ENCODE measurements around the gene HELLS.
"Not testable (repeated sequence)": the region's sequence is repeated elsewhere in the genome, so short reads cannot be mapped to it uniquely, and the experiment has no call there.

HELLS gene

DNA sequence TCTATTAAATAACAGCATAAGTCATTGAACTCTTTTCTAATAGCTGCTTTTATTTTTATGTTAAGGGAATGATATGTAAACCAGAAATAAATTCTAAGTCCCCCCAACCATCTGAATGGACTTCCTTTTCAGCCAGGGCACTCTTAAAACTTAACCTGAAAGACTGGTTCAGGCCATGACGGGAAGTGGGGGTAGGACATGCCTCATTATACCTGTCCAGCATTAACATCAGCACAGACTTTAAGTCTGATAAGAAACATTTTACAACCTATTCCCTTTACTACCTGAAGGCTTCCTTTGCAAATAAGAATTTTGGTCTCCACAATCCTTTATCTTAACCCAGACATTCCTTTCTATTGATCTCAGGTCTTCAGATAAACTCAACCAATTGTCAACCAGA lies 81.9 kb downstream of the HELLS start:
- H3K27me3 Mint-ChIP-seq, result peaks cover 2% of the 10 kb centered on the region
- no peak overlapping the region for H3K27ac Mint-ChIP-seq
- H3K4me3 Mint-ChIP-seq, result no peak overlapping the region
- ATAC-seq (ENCODE audit: low read depth) (no peak), DNase-seq (ENCODE audit: low spot score in 2 of 2) (no peak)
- peaks cover 3% of the 10 kb centered on the region for H3K9me3 Mint-ChIP-seq
- H3K36me3 Mint-ChIP-seq, result no peaks in the 10 kb centered on the region
- H3K4me1 Mint-ChIP-seq, result peaks cover 3% of the 10 kb centered on the region

DNA sequence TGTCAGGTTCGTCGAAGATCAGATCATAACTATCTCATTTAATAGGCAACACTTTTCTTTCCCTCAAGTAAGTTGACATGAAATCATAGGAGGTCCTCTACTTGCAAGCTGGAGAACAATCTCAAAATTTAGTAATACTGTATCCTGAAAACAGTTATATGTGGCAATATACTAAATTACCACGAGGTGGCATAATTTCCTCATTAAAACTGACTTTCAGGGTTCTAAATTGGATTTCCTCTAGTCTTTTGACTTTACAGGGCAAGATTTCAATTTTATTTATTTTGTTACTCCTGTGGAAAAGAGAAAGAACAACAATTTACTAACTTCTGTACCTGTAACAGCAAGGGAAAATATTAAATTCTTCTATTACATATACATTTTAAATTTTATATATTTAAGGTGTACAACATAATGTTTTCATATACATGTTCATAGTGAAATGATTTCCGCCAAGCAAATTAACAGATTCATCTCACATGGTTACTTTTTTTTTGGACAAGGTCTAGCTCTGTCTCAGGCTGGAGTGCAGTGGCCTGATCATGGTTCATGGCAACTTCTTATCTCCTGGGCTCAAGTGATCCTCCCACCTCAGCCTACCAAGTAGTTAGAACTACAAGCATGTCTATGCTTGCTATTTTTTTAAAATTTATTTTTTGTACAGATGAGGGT lies 84.6 kb downstream of the HELLS start:
- H3K36me3 Mint-ChIP-seq, result no peaks in the 10 kb centered on the region
- no peak overlapping the region for H3K27ac Mint-ChIP-seq
- DNase-seq (ENCODE audit: low spot score in 2 of 2) (no peak), ATAC-seq (ENCODE audit: low read depth) (no peak)
- no peak overlapping the region for H3K4me3 Mint-ChIP-seq
- peaks cover 6% of the 10 kb centered on the region for H3K9me3 Mint-ChIP-seq
- H3K27me3 Mint-ChIP-seq, result no peaks in the 10 kb centered on the region
- peaks cover 3% of the 10 kb centered on the region for H3K4me1 Mint-ChIP-seq

DNA sequence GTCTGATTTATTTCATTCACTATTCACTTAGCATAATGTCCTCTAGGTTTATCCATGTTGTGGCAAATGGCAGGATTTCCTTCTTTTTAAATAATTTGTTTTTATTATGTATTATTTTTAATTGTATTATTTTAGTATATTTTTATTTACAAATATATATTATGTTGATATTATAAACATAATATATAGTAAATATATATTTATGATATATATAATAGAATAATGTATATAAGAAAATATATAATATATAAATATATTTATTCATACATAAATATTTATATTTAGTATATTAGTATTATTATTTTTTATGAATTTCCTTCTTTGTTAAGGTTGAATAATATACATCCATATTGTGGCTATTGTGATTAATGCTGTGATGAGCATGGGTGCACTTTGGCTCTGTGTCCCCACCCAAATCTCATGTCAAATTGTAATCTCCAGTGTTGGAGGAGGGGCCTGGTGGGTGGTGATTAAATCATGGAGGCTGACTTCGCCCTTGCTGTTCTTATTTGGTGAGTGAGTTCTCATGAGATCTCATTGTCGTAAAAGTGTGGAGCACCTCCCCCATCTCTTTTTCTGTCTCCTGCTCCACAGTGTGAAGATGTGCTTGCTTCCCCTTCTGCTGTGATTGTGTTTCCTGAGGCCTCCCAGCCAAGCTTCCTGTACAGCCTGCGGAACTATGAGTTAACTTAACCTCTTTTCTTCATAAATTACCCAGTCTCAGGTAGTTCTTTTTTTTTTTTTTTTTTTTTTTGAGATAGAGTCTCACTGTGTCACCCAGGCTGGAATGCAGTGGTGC lies 85.7 kb downstream of the HELLS start:
- peaks cover 6% of the 10 kb centered on the region for H3K9me3 Mint-ChIP-seq
- ATAC-seq (ENCODE audit: low read depth), result no peak
- H3K27ac Mint-ChIP-seq, result no peak overlapping the region
- H3K27me3 Mint-ChIP-seq, result no peaks in the 10 kb centered on the region
- H3K4me3 Mint-ChIP-seq, result no peak overlapping the region
- no peaks in the 10 kb centered on the region for H3K36me3 Mint-ChIP-seq
- H3K4me1 Mint-ChIP-seq, result peaks cover 3% of the 10 kb centered on the region
- no peak for DNase-seq (ENCODE audit: low spot score in 2 of 2)

DNA sequence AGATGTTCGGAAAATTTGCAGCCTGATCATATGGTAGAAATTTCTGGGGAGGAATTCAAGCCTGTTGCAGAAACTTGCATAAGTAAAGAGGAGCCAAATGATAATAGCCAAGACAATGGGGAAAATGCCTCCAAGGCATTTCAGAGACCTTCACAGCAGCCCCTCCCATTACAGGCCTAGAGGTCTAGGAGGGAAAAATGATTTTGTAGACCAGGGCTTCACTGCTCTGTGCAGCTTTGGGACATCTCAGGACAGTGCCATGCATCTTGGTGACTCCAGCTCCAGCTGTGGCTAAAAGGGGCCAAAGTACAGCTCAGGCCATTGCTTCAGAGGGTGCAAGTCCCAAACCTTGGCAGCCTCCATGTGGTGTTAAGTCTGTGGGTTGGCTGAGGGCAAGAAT lies 87.4 kb downstream of the HELLS start:
- Mint-ChIP-seq H3K4me1 (peaks cover 3% of the 10 kb centered on the region), H3K36me3 (no peaks in the 10 kb centered on the region), H3K4me3 (no peak overlapping the region), H3K27ac (no peak overlapping the region), H3K9me3 (peaks cover 11% of the 10 kb centered on the region), H3K27me3 (no peaks in the 10 kb centered on the region)
- DNase-seq (ENCODE audit: low spot score in 2 of 2) (no peak), ATAC-seq (ENCODE audit: low read depth) (no peak)

DNA sequence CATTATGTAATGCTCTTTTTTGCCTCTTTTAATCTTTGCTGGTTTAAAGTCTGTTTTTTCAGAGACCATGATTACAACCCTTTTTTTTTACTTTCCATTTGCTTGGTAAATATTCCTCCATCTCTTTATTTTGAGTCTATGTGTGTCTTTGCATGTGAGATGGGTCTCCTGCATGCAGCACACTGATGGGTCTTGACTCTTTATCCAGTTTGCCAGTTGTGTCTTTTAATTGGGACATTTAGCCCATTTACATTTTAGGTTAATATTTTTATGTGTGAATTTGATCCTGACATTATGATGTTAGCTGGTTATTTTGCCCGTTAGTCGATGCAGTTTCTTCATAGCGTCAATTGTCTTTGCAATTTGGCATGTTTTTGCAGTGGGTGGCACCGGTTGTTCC lies 92.5 kb downstream of the HELLS start:
- H3K27me3 Mint-ChIP-seq; H3K4me1 Mint-ChIP-seq; H3K27ac Mint-ChIP-seq; H3K4me3 Mint-ChIP-seq; DNase-seq (ENCODE audit: low spot score in 2 of 2); H3K36me3 Mint-ChIP-seq; ATAC-seq (ENCODE audit: low read depth): not testable (repeated sequence)
- peaks cover 14% of the 10 kb centered on the region for H3K9me3 Mint-ChIP-seq

DNA sequence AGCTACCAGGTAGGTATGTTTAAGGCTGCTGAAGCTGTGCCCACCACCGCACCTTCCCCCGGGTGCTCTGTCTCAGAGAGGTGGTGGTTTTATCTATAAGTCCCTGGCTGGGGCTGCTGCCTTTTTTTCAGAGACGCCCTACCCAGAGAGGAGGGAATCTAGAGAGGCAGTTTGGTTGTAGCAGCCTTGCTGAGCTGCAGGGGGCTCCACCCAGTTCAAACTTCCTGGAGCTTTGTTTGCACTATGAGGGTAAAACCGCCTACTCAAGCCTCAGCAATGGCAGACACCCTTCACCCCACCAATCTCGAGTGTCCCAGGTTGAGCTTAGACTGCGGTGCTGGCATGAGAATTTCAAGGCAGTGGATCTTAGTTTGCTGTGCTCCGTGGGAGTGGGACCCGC lies 94.3 kb downstream of the HELLS start:
- H3K4me3 Mint-ChIP-seq, result no peak overlapping the region
- H3K9me3 Mint-ChIP-seq, result peaks cover 13% of the 10 kb centered on the region
- no peaks in the 10 kb centered on the region for H3K4me1 Mint-ChIP-seq
- no peak overlapping the region for H3K27ac Mint-ChIP-seq
- H3K27me3 Mint-ChIP-seq, result peaks cover 2% of the 10 kb centered on the region
- peaks cover 4% of the 10 kb centered on the region for H3K36me3 Mint-ChIP-seq
- no peak for ATAC-seq (ENCODE audit: low read depth)
- DNase-seq (ENCODE audit: low spot score in 2 of 2), result no peak

DNA sequence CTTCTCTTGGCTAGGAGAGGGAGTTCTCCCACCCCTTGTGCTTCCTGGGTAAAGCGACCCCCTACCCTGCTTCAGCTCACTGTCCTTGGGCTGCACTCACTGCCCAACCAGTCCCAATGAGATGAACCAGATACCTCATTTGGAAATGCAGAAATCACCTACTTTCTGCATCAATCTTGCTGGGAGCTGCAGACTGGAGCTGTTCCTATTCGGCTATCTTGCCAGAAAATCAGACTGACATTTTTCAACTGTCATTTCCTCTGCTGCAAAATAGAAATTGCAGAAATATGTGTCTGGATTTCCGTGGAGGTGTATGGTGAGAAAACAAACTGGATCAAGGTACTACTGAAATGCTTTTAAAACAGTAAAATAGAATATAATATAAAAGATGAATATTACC lies 95.0 kb downstream of the HELLS start:
- peaks cover 2% of the 10 kb centered on the region for H3K27me3 Mint-ChIP-seq
- no peak overlapping the region for H3K4me3 Mint-ChIP-seq
- ATAC-seq (ENCODE audit: low read depth) (no peak), DNase-seq (ENCODE audit: low spot score in 2 of 2) (no peak)
- H3K36me3 Mint-ChIP-seq, result peaks cover 4% of the 10 kb centered on the region
- H3K4me1 Mint-ChIP-seq, result no peaks in the 10 kb centered on the region
- no peak overlapping the region for H3K27ac Mint-ChIP-seq
- H3K9me3 Mint-ChIP-seq, result peaks cover 13% of the 10 kb centered on the region

DNA sequence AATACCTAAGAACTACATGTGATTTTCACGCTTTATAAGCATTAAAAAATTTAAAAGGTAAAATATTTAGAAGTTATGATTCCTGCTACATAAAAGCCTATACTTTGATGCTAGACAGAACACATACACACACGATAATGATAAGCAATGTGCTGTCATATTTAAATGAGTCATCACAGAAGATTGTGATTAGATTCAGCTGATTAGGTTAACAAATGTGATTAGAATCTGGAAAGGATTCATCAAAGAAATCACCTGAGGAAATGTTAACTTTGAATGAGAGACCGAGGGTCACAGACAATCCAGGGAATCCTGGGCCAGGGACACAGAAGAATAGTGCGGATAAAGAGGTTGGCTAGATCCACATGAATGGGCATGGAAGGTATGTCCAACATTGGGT lies 95.9 kb downstream of the HELLS start:
- Mint-ChIP-seq H3K4me3 (no peak overlapping the region), H3K27me3 (peaks cover 2% of the 10 kb centered on the region), H3K4me1 (no peaks in the 10 kb centered on the region), H3K27ac (no peak overlapping the region), H3K36me3 (peaks cover 4% of the 10 kb centered on the region), H3K9me3 (peaks cover 13% of the 10 kb centered on the region)
- ATAC-seq (ENCODE audit: low read depth), result no peak
- DNase-seq (ENCODE audit: low spot score in 2 of 2), result no peak

DNA sequence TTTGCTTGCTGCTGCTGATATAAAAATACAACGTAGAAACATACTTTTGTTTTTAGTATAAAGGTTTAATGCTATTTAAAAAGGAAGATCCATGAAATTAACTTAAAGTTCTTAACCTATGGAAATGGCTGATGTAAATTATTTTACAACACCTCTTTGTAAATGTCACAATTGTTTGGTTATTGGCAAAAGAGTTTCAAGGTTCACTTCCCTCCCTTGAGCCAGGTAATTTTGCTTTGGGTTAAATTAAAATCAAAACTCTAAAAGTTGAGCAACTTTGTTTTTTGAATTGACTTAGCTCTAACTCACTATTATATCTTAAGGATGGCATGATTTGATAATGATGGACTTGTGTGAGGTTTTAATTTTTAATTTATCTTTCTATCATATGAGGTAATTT lies 98.8 kb downstream of the HELLS start:
- ATAC-seq (ENCODE audit: low read depth) (no peak), DNase-seq (ENCODE audit: low spot score in 2 of 2) (no peak)
- H3K9me3 Mint-ChIP-seq, result no peaks in the 10 kb centered on the region
- H3K36me3 Mint-ChIP-seq, result no peaks in the 10 kb centered on the region
- peaks cover 2% of the 10 kb centered on the region for H3K27me3 Mint-ChIP-seq
- no peaks in the 10 kb centered on the region for H3K4me1 Mint-ChIP-seq
- H3K4me3 Mint-ChIP-seq, result no peak overlapping the region
- no peak overlapping the region for H3K27ac Mint-ChIP-seq

DNA sequence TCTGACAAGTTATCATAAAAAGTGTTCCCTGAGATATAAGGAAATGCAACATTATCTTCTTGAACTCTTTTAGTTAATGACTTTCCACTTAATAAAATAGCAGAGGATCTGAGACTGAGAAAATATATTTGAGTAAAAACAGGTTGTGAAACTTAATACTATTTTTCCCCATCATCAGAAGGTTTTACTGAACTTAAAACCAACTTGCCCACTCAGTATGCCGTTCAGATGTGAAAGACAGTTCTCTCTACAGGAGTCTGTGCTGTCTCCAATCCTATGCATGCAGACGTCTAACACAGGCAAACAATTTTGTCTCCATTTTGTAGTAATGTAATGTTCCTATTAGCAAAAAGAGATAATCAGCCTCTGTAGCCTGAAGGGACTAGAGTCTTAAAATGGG lies 99.7 kb downstream of the HELLS start:
- H3K4me3 Mint-ChIP-seq, result no peak overlapping the region
- no peak for ATAC-seq (ENCODE audit: low read depth)
- H3K4me1 Mint-ChIP-seq, result no peaks in the 10 kb centered on the region
- no peaks in the 10 kb centered on the region for H3K36me3 Mint-ChIP-seq
- no peak overlapping the region for H3K27ac Mint-ChIP-seq
- H3K9me3 Mint-ChIP-seq, result no peaks in the 10 kb centered on the region
- no peak for DNase-seq (ENCODE audit: low spot score in 2 of 2)
- peaks cover 5% of the 10 kb centered on the region for H3K27me3 Mint-ChIP-seq
